GM18519 (cell line): Measurements from ENCODE around the gene ITPR2.
"Not testable (repeated sequence)": the region's sequence is repeated elsewhere in the genome, so short reads cannot be mapped to it uniquely, and the experiment has no call there.

ENCODE experiments used
- ATAC-seq: cut with Tn5 transposase; IDR thresholded peaks from one replicate; pipeline ENCODE4 v1.9.1; 2021; ENCODE audit warnings: mild to moderate bottlenecking, moderate library complexity; ENCODE audit not compliant: unreplicated experiment, low FRiP score

Gene ITPR2

DNA sequence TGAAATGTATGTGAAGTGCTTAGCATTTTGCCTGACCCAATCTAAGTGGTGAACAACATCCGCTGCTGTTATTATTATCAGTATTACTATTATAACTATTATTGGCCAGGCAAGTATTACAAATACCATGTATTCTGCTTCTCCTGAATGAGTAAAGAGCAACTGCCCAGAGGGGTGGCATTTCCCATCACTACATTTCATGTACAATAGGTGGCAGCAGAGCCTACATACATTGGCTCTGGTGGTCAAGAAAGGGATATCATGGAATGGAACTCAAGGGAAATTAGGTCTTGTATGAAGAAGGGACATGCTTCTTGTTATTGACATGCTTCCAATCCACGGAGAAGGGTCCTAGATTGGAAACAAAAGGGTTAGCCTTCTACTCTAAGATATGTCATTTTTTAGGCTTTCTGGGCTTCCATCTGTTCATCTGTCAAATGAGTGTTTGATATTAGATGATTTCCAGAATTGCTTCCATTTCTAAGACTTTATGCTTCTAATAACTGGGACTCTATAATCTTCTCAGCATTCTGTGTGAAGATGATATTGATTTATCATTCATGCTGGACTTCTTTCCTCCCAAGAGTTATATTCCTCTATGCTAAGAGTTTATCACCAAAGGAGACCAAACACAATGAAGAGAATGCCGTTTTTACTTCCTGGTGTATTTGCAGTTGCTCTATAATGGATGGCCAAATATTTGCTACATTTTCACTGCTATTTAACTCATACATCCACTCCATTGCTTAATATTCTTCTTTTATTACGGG is 398.5 kb downstream of the ITPR2 start:
- no peak for ATAC-seq

DNA sequence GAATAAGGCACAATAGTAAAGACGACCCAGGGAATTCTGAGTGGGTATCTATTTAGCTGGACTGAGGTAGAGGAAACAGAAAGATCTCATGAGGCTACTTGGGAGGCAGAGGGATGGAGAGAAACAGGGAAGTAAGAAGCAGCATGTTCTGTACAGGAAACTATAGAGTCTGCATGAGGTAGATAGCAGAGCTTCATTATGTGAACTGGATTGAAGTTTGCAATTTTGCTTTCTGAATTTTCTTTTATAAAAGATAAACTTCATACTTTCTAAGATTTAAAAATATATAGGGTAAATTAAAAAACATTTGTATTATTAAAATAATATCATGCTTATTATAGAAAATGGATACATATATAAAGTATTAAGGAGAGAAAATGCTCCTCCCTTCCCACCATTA is 399.3 kb downstream of the ITPR2 start:
- ATAC-seq: not testable (repeated sequence)

DNA sequence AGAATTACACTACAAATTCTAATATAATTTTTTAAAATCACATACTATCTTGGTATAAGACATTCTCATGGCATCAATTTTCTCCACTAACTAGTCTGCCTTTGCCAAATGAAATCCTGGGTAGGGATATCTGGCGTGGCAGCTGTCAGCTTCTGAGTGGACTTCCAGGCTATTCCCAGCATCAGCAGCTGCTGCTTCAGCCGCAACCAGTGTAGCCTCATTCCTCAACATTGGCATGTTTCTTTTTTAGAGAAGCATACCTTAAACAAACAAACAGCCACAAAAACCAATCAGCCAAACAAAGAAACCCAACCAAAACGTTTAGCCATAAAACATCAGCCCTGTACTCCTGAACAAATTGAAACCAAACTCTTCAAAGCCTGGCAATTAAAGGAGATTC is 401.8 kb downstream of the ITPR2 start:
- no peak for ATAC-seq

DNA sequence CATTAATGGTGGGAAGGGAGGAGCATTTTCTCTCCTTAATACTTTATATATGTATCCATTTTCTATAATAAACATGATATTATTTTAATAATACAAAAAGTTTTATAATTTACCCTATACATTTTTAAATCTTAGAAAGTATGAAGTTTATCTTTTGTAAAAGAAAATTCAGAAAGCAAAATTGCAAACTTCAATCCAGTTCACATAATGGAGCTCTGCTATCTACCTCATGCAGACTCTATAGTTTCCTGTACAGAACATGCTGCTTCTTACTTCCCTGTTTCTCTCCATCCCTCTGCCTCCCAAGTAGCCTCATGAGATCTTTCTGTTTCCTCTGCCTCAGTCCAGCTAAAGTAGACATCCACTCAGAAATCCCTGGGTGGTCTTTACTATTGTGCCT is 402.4 kb downstream of the ITPR2 start:
- not testable (repeated sequence) for ATAC-seq

DNA sequence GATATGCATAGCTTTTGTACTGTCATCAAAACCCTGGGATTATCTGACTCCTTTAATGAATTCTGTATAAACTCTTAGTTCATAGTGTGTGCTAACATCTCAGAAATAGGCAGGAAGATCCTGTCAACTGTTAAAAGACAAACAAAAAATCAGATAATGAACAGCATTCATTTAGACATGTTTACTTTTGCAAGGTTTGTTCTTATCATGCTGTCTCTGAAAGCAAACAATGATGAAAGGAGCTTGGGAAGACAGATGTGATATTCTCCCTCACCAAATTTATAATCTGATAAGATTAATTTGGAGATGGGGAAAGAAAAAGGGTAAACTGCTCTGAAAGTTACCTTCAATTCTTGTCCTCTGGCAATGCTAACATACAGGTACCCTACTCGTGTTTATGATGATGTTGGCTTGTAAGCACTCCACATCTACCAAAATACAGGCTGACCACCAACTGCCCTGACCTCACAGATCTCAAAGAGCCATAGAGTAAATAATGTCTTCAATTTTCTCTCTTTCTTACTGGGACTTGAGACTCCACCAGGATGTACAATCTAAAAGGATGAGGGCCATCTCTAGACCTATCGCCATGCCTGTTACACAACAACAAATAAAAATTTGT is 403.8 kb downstream of the ITPR2 start:
- ATAC-seq: no peak

DNA sequence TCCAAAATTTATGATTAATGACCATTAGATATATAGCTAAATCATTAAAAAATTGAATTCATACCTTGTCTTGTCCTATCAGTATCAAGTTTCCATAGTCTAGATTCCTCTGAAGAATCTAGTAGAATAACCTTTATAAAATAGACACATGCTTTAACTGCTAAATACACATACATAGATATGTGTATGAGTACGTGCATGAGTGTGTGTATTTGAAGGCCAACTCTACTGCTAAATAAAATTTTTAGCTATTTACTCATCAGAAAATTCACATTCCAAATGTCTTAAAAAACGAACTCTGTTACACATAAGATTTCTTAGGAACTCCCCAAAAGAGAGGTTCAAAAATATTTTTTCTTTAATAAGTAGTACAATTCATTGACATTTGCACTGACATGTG is 404.6 kb downstream of the ITPR2 start:
- no peak for ATAC-seq

DNA sequence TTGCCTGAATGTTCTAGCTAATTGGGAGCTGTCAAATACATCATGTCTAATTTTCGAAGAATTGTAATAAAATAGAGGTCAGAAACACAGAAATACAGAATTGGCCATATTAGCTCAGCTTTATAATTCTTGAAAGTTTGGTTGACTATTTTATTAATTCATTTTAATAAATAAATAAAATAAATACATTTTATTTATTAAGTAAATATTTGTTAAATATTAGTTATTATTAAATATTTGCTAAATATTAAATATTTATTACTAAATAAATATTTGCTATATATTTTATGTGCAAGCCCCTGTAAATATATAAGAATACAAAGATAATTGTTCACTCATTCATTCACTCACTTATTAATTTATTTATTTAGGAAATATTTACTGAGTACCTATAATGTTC is 406.3 kb downstream of the ITPR2 start:
- no peak for ATAC-seq

DNA sequence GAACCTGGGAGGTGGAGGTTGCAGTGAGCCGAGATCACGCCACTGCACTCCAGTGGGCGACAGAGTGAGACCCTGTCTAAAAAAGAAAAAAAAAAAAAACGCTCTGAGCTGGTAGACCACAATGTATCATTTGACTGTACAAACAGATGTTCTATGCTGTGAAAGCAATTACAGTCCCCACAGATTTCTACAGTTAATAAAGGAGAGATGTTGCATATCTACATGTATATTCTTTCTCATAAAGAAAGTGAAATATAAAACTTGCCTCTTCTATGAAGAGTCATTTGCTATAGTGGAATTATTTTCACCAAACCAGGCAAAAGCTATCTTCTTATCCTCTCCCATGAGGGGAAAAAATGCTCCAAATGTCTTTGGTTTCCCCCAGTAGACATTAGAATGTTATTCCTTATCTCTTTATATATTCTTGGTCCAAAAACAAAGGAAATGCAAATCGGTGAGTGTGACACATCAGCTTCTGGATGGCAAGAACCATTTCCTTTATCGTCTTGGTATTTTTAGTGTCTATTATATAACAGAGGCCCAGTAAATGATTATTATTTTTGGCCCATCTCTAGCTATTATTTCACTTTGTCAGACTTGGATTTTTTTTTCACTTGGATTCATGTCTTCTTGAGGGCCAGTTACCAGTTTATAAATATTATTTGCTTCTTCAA is 407.3 kb downstream of the ITPR2 start:
- ATAC-seq: peak; percentile 80

DNA sequence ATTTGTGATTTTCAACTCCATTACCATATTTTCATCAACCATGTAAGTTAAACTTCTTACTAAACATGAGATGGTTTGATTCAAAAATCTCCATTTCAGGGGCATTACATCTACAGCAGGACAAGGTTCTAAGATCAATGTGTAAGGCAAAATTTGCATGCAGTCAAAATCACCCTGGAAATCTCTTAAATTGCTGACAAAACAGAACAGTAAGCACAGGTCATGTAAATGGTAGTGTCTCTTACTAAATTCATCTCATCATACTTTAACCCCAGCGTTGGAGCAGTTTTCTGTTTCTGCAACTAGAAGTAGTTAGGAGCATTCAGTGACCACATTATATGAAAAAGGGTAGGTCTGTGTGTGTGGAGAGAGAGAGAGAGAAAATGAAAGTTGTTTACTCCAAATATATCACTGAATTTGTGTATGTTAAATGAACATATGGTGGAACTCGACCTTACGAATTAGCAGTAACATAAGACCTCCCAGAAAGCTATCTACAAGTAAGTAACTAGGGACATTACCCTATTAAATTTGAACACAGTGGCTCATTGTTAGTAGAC is 410.1 kb downstream of the ITPR2 start:
- ATAC-seq: no peak

DNA sequence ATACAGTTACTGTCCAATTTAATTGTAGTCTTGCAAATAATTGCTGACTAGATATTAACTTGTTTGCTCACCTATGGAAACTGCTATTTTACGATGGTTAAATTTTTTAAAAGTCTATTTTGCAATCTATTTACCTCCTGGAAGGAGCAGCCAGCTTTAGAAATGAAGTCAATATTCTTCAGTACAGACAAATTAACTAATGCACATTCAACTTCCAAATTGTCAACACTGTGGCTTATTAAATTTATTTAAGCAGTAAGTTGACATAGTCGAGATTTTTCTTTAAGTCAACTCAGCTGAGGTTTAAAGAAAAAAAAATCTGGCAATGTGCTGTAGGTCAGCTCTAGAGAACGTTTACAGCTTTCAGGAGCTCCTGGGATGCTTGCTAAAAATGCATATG is 416.4 kb downstream of the ITPR2 start:
- no peak for ATAC-seq

DNA sequence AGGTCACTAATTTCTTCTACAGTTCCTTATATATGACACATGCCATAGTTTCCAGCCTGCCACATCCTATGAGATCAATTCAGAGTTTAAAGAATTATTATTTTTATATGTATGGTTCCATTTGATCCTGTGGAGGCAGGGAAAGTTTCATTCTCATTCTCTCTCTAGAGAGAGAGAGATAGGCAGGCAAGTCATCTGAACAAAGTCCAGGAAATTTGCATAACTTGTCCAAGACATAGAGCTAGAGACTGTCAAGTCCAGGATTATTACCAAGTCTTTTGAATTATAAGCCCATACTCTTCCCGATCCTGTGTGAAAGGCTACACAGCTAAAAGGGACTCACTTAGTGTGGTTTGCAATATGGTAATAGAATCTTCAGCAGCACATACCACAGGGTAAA is 422.3 kb downstream of the ITPR2 start:
- no peak for ATAC-seq

DNA sequence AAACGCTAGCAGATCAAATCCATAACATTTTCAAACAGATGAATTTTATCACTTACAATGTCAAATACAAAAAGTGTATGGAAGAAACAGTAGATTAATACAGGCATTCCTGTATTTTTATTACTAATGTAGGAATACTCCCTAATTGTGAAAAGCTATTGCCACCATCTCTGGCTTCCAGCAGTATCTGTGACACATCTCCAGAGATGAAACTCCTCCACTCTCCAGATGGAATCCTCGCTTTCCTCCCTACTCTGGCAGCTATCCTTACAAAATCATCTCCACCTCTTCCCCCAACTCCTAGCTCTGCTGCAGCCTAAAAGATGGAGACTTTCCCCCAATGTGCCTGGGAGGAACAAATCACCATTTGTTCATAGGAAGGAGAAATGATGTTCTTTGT is 426.2 kb downstream of the ITPR2 start:
- ATAC-seq: no peak

DNA sequence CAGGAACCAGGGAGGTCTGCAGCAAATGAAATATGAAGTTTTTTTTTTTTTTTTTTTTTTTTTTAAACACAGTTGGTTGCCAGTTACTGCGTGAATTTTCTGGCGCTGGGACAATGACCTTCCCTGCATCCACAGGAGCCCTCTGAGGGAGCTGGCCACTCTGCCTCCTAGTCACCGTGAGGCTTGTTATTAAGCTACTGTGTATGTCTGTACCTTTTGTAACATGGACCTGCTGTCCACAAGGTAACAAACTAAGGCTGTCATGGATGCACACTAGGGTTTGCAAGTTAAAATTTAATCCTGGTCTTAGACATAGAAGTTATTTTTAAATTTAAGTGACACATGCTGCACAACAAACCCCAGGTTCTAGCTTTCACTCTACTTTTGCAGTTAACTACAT is 426.6 kb downstream of the ITPR2 start:
- ATAC-seq: no peak

DNA sequence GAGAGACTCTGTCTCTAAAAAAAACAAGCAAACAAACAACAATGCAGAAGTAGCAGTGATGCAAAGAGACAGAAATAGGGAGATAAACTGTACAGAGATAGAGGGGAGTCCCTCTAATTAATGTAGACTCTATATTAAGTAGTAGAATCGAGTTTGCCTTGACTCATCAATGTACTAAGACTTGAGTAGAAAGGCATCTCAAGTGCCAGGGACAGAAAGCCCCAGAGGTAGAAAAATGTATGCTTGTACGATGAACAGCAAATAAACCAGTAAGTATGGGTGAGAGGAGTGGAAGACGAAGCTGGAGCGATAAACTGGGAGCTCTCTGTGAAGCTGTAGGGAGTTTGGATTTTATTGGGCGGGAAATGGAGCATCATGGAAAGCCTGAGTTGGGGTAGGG is 429.4 kb downstream of the ITPR2 start:
- ATAC-seq: no peak

DNA sequence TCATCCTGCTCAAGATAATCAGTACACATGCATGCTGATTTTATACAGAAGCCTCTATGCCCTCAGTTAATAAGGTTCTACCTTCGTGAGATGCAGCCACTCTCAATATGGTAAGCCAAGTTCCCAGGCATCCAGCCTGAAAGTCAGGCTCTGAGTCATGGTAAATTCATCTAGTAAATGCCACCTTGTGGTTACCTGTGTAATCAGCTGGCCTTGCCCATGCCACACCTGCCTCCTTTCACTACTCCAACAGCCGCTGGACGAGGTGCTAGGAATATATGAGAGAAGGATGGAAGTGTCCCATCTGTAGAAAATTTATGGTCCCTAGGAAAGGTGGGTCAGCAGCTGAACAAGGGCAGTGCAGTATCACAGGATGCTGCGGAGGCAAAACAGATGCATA is 430.3 kb downstream of the ITPR2 start:
- no peak for ATAC-seq

DNA sequence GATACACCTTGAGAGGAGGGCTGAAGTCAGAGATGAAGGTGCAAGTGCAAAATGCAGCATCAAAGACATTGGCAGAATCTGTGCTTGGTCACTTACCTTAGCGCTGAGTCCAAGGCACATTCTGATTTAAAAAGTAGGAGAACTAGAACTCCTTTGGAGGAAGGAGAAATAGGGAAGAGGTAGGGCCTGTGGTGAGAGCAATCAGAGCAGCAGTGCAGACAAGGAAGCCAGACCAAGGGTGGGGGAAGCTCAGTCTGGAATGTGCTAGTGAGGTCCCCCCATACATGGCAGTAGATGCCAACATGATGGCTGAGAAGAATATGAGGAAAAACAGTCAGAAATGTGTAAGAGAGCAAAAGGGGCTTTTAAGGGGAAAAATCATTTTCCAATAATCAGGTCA is 431.1 kb downstream of the ITPR2 start:
- no peak for ATAC-seq

DNA sequence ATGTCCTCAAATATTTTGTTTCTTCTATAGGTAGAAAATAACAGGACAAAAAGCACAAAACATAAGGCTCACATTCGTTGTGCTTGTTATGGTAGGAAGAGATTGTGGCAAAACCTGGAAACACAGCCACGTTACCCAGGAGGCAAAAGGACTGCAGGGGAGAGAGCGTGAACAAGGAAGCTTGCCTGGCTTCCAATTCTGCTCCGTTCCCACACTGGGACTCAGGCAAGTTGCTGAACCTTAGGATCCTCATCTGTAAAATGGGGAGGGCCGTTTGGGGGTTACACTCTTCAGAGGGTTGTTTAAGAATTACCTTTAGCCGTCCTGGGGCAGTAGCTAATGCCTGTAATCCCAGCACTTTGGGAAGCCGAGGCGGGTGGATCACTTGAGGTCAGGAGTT is 432.4 kb downstream of the ITPR2 start:
- no peak for ATAC-seq

DNA sequence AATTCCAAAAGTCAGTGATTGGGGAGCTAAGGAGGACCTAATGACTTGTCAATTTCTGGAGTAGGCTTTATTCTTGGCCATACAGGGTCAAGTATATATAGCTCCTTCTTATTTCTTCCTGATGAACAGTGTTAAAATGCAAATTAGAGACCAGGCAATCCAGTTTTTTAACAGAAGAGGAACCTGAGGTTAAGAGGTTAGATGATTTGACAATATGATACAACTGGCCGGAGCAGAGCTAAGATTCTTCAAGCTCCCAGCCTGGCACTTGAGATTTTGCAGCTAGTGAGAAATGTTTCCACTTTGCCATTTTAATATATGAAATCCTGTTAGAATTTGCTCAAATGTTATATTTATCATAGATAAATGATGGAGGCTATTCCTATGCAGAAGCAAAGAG is 433.6 kb downstream of the ITPR2 start:
- no peak for ATAC-seq

DNA sequence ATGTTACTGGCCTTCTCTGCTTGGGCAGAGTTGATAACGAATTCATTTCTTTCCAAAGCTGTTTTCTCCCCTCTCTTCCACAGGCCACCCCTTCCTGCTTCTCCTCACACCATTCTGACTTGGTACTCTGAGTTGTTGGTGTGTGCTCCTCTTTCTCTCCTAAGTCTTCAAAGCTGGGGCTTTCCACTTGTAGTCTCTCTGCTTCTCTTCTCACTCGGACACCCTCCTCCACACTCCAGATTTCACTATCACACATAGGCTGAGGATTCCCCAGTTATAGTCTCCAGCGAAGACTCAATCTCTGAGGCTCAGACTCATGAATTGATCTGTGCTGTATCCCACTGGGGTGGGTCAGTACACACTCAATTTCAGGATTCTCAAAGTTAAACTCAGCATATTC is 436.6 kb downstream of the ITPR2 start:
- ATAC-seq: no peak

DNA sequence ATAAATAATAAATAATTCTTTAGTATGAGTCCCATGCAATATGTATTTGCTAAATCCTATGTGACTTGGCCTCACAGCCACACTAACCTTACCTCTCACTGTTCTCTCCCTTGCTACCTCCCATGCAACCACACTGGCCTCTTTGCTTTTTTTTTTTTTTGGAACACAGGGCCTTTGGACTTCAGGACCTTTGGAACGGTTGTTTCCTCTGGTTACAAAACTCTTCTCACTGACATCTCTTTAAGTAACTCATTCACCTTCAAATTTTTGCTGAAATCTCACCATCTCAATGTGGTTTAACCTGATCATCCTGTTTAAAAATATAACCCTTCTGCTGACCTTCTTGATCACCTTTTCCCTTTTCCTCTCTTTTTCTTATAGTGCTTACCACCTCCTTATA is 443.7 kb downstream of the ITPR2 start:
- no peak for ATAC-seq

DNA sequence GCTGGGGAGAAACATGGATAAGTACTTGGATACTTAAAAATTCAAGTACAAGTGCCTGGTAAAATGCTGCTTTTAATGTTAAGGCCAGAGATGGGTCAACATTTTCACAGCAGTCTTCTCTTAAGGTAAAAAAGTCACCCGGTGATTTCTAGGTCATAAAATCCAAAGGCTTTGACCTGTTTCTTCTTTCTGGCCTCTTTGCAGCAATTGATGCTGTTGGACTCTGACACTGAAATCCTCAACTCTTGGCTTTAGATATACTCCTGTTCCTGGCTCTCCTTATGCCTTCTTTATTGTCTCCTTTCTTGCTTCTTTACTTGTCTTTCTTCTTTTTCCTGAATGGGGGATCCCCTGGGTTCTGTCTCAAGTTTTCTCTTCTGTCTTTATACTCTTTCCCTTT is 448.5 kb downstream of the ITPR2 start:
- no peak for ATAC-seq

DNA sequence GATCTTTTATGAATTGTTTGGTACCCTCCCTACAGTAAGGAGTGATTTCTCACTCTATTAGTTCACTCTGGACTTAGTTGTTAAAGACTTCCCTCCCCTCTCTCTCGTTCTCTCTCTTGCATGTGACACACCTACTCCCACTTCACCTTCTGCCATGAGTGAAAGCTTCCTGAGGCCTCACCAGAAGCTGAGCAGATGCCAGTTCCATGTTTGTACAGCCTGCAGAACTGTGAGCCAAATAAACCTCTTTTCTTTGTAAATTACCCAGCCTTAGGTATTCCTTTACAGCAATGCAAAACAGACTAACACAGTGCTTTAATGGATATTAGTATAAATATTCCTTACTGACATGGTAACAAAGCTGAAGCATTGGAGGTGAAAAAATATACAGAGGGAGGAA is 450.0 kb downstream of the ITPR2 start:
- ATAC-seq: no peak
